GM21360 (cell line): ENCODE results near the gene NR2E1.

Source experiments
- ATAC-seq: cut with Tn5 transposase; IDR thresholded peaks from one replicate; pipeline ENCODE4 v1.9.1; 2021; ENCODE audit warnings: mild to moderate bottlenecking, moderate library complexity; ENCODE audit not compliant: unreplicated experiment

The NR2E1 gene

GRCh38 chr6:108165714-108166663 lies at the start of gene NR2E1:
NR2E1 (plus strand) TSS chr6:108166022; CDS start chr6:108166766, 744 bp downstream.
- no peak for ATAC-seq

GRCh38 chr6:108116546-108117426 lies 49.0 kb upstream of the NR2E1 start:
- ATAC-seq: no peak

- ATAC-seq: no peak
These were observed 48.1 kb upstream of the NR2E1 start for GRCh38 chr6:108117427-108118358.

- no peak for ATAC-seq
These were observed 47.5 kb upstream of the NR2E1 start for GRCh38 chr6:108118359-108118724.

- ATAC-seq: no peak
These were observed 46.7 kb upstream of the NR2E1 start for GRCh38 chr6:108118810-108119768.

GRCh38 chr6:108119769-108120141 lies 46.1 kb upstream of the NR2E1 start:
- ATAC-seq: no peak

- no peak for ATAC-seq
These were observed 45.5 kb upstream of the NR2E1 start for GRCh38 chr6:108120311-108120710.

- ATAC-seq: no peak
These were observed 44.2 kb upstream of the NR2E1 start for GRCh38 chr6:108121612-108122011.

GRCh38 chr6:108123481-108123929 lies 42.3 kb upstream of the NR2E1 start:
- no peak for ATAC-seq

GRCh38 chr6:108123946-108124345 lies 41.9 kb upstream of the NR2E1 start:
- no peak for ATAC-seq

GRCh38 chr6:108127056-108127455 lies 38.8 kb upstream of the NR2E1 start:
- ATAC-seq: no peak

- no peak for ATAC-seq
These were observed 38.0 kb upstream of the NR2E1 start for GRCh38 chr6:108127826-108128225.

GRCh38 chr6:108130262-108130661 lies 35.6 kb upstream of the NR2E1 start:
- ATAC-seq: no peak

GRCh38 chr6:108132863-108133262 lies 33.0 kb upstream of the NR2E1 start:
- ATAC-seq: no peak

GRCh38 chr6:108133594-108134179 lies 32.1 kb upstream of the NR2E1 start:
- no peak for ATAC-seq

GRCh38 chr6:108134213-108134970 lies 31.4 kb upstream of the NR2E1 start:
- no peak for ATAC-seq

- no peak for ATAC-seq
These were observed 23.6 kb upstream of the NR2E1 start for GRCh38 chr6:108142240-108142639.

GRCh38 chr6:108145639-108146038 lies 20.2 kb upstream of the NR2E1 start:
- no peak for ATAC-seq
